H9 (cell line): ENCODE results near the gene NBDY. TPM values are rescaled to one million over a fixed set of nuclear protein-coding genes. Genes with fewer than 3 reads are reported as not detected.

Experiments used
- DNase-seq: peaks from one replicate; pipeline ENCODE4 v3.0.0-alpha.2; 2017
- H2AFZ ChIP-seq: one replicate; pipeline ENCODE4 v1.6.1; 2013; ENCODE audit warnings: mild to moderate bottlenecking, low read length, control low read depth, moderate library complexity
- H2AK5ac ChIP-seq: 2 replicates; pipeline ENCODE4 v1.6.1; 2013; ENCODE audit warnings: low read length, control low read depth, mixed read lengths; ENCODE audit not compliant: insufficient read length
- H2BK120ac ChIP-seq: one replicate; pipeline ENCODE4 v1.6.1; 2013; ENCODE audit warnings: low read depth, mild to moderate bottlenecking, low read length, control low read depth, inconsistent platforms; ENCODE audit not compliant: poor library complexity, severe bottlenecking
- H2BK12ac ChIP-seq: 2 replicates; pipeline ENCODE4 v1.6.1; 2013; ENCODE audit warnings: low read length, control low read depth, mixed read lengths, low read depth; ENCODE audit not compliant: insufficient read length
- H2BK15ac ChIP-seq: 2 replicates; pipeline ENCODE4 v1.6.1; 2013; ENCODE audit warnings: low read depth, low read length, control low read depth
- H2BK20ac ChIP-seq: one replicate; pipeline ENCODE4 v1.6.1; 2013; ENCODE audit warnings: low read depth, mild to moderate bottlenecking, low read length, control low read depth, inconsistent platforms; ENCODE audit not compliant: poor library complexity, severe bottlenecking
- H2BK5ac ChIP-seq: 2 replicates; pipeline ENCODE4 v1.6.1; 2013; ENCODE audit warnings: low read length, control low read depth, mixed read lengths; ENCODE audit not compliant: insufficient read length
- H3K14ac ChIP-seq: 2 replicates; pipeline ENCODE4 v1.6.1; 2013; ENCODE audit warnings: low read length, control low read depth; ENCODE audit not compliant: insufficient read depth
- H3K18ac ChIP-seq: 2 replicates; pipeline ENCODE4 v1.6.1; 2013; ENCODE audit warnings: low read depth, mild to moderate bottlenecking, mixed read lengths, low read length, control low read depth; ENCODE audit not compliant: insufficient read length
- H3K23ac ChIP-seq: 2 replicates; pipeline ENCODE4 v1.6.1; 2013; ENCODE audit warnings: low read length, control low read depth, mixed read lengths, low read depth; ENCODE audit not compliant: insufficient read length
- H3K23me2 ChIP-seq: 2 replicates; pipeline ENCODE4 v1.6.1; 2013; ENCODE audit warnings: low read depth, mild to moderate bottlenecking, mixed read lengths, low read length, control low read depth; ENCODE audit not compliant: insufficient read length, poor library complexity, severe bottlenecking
- H3K27ac ChIP-seq: 2 replicates; pipeline ENCODE4 v1.5.1; 2013; ENCODE audit warnings: low read length, control low read depth, mixed read lengths, low read depth; ENCODE audit not compliant: insufficient read length
- H3K27me3 ChIP-seq: 2 replicates; pipeline ENCODE4 v1.6.1; 2013; ENCODE audit warnings: low read length, control low read depth, inconsistent platforms; ENCODE audit not compliant: insufficient read depth
- H3K4ac ChIP-seq: 2 replicates; pipeline ENCODE4 v1.6.1; 2013; ENCODE audit warnings: low read depth, mild to moderate bottlenecking, control low read depth, inconsistent platforms, low read length, moderate library complexity
- H3K4me1 ChIP-seq: 2 replicates; pipeline ENCODE4 v1.6.1; 2013; ENCODE audit warnings: low read length, control low read depth, inconsistent platforms; ENCODE audit not compliant: insufficient read depth
- H3K4me2 ChIP-seq: 2 replicates; pipeline ENCODE4 v1.6.1; 2013; ENCODE audit warnings: low read length, control low read depth, mixed read lengths; ENCODE audit not compliant: insufficient read length, insufficient read depth
- H3K56ac ChIP-seq: 2 replicates; pipeline ENCODE4 v1.6.1; 2013; ENCODE audit warnings: low read depth, mild to moderate bottlenecking, mixed read lengths, low read length, control low read depth; ENCODE audit not compliant: insufficient read length
- H3K79me1 ChIP-seq: 2 replicates; pipeline ENCODE4 v1.6.1; 2013; ENCODE audit warnings: low read depth, mild to moderate bottlenecking, moderate library complexity, low read length, control low read depth, inconsistent platforms; ENCODE audit not compliant: insufficient read depth, poor library complexity, severe bottlenecking
- H3K79me2 ChIP-seq: 2 replicates; pipeline ENCODE4 v1.6.1; 2013; ENCODE audit warnings: low read length, control low read depth, inconsistent platforms; ENCODE audit not compliant: insufficient read depth
- H3K9ac ChIP-seq: 2 replicates; pipeline ENCODE4 v1.6.1; 2013; ENCODE audit warnings: low read length, control low read depth, mixed read lengths; ENCODE audit not compliant: insufficient read length; ENCODE audit errors: extremely low read depth
- H3K9me3 ChIP-seq: one replicate; pipeline ENCODE4 v1.6.1; 2013; ENCODE audit warnings: low read depth, low read length, inconsistent platforms; ENCODE audit not compliant: control insufficient read depth
- H3T11ph ChIP-seq: one replicate; pipeline ENCODE4 v1.6.1; 2013; ENCODE audit warnings: mild to moderate bottlenecking, low read length, control low read depth, inconsistent platforms
- H4K20me1 ChIP-seq: one replicate; pipeline ENCODE4 v1.6.1; 2013; ENCODE audit not compliant: control insufficient read depth, insufficient read length, insufficient read depth
- H4K5ac ChIP-seq: 2 replicates; pipeline ENCODE4 v1.6.1; 2013; ENCODE audit warnings: low read depth, mild to moderate bottlenecking, mixed read lengths, low read length, control low read depth; ENCODE audit not compliant: insufficient read length
- H4K8ac ChIP-seq: replicated peaks from 2 replicates; pipeline ENCODE4 v1.6.1; 2013; ENCODE audit warnings: low read length, control low read depth, mixed read lengths, low read depth; ENCODE audit not compliant: insufficient read length
- H4K91ac ChIP-seq: 2 replicates; pipeline ENCODE4 v1.6.1; 2013; ENCODE audit warnings: low read depth, mild to moderate bottlenecking, moderate library complexity, mixed read lengths, low read length, control low read depth; ENCODE audit not compliant: insufficient read length
- H3K27ac Mint-ChIP-seq, 3 experiments: 2 replicates in 2 of 3; 3 replicates in 1 of 3; pipeline ENCODE4 v1.8.0; 2020 to 2021; ENCODE audit warnings: mixed read lengths in 3 of 3, mild to moderate bottlenecking in 1 of 3, moderate library complexity in 1 of 3
- H3K27me3 Mint-ChIP-seq: 2 replicates; pipeline ENCODE4 v1.8.0; 2021; ENCODE audit warnings: low read depth, mild to moderate bottlenecking, moderate library complexity, mixed read lengths
- H3K36me3 Mint-ChIP-seq, 3 experiments: 2 replicates in 2 of 3; 3 replicates in 1 of 3; pipeline ENCODE4 v1.8.0; 2020 to 2021; ENCODE audit warnings: low read depth in 3 of 3, mixed read lengths in 3 of 3; ENCODE audit not compliant: insufficient read depth in 1 of 3
- H3K4me1 Mint-ChIP-seq, 2 experiments: 2 replicates each; pipeline ENCODE4 v1.8.0; 2020; ENCODE audit warnings: mixed read lengths in 2 of 2
- H3K4me3 Mint-ChIP-seq, 2 experiments: 2 replicates in 1 of 2; 3 replicates in 1 of 2; pipeline ENCODE4 v1.8.0; 2020 to 2021; ENCODE audit warnings: mild to moderate bottlenecking in 2 of 2, mixed read lengths in 2 of 2, moderate library complexity in 1 of 2
- H3K9me3 Mint-ChIP-seq, 2 experiments: 2 replicates in 1 of 2; 3 replicates in 1 of 2; pipeline ENCODE4 v1.8.0; 2020; ENCODE audit warnings: mild to moderate bottlenecking in 2 of 2, mixed read lengths in 2 of 2, moderate library complexity in 1 of 2
- CTCF ChIP-seq: fragments of 200-600 bp; sonication (generic); conservative IDR thresholded peaks from 3 replicates; pipeline ENCODE4 v1.8.0; 2021; ENCODE audit warnings: antibody characterized with exemption, mild to moderate bottlenecking
- WGBS: extraction: QIAGEN DNeasy Blood & Tissue Kit; methylation state at CpG from one replicate; pipeline ENCODE4 v1.1.7; 2013; ENCODE audit warnings: missing lambda C conversion rate, low lambda C conversion rate, mixed read lengths; ENCODE audit not compliant: insufficient read length; ENCODE audit errors: extremely low coverage; 5-methylcytosine and 5-hydroxymethylcytosine counted together
- total RNA-seq: library from RNA; stranded (reverse); gene quantifications from 2 replicates; pipeline ENCODE4 v1.2.1, GENCODE V29; 2021

NBDY gene
- total RNA-seq, 1 experiment from 2014 or later, result 62.5 TPM

- no peaks in the 10 kb centered on the region for H3K27me3 ChIP-seq
- no peak overlapping the region for H3K23ac ChIP-seq
- Mint-ChIP-seq H3K4me3 (no peak overlapping the region), H3K36me3 (peaks cover 21 to 36% (median 22%) of the 10 kb centered on the region in 3 experiments; a peak in 6 of 7 replicates), H3K4me1 (no peaks in the 10 kb centered on the region), H3K27ac (0 out of 7 replicates have a peak overlapping the region, but pooled peaks of 1 of the 3 experiments have one; percentile 40), H3K27me3 (no peaks in the 10 kb centered on the region), H3K9me3 (peaks cover 53 to 63% of the 10 kb centered on the region in 2 experiments)
- H3K79me1 ChIP-seq, result no peaks in the 10 kb centered on the region
- H2BK20ac ChIP-seq, result no peak overlapping the region
- no peak overlapping the region for H3K18ac ChIP-seq
- H4K20me1 ChIP-seq, result no peaks in the 10 kb centered on the region
- H2AFZ ChIP-seq, result no peak overlapping the region
- no peak for TF ChIP-seq CTCF
- WGBS, result no CpG with 5 or more reads among the region's 7 CpGs
- DNase-seq, result no peak
- no peak overlapping the region for H4K5ac ChIP-seq
- no peak overlapping the region for H3K56ac ChIP-seq
- H2BK15ac ChIP-seq, result no peak overlapping the region
- H3K4me2 ChIP-seq, result no peak overlapping the region
- H3T11ph ChIP-seq, result no peak overlapping the region
- no peaks in the 10 kb centered on the region for H3K23me2 ChIP-seq
- H3K9me3 ChIP-seq, result no peaks in the 10 kb centered on the region
- H2BK120ac ChIP-seq, result no peak overlapping the region
- H3K14ac ChIP-seq, result no peak overlapping the region
- H2BK12ac ChIP-seq, result no peak overlapping the region
- no peaks in the 10 kb centered on the region for H3K4me1 ChIP-seq
- no peak overlapping the region for H2BK5ac ChIP-seq
- no peak overlapping the region for H3K4ac ChIP-seq
- H3K27ac ChIP-seq, result no peak overlapping the region
- no peak overlapping the region for H4K91ac ChIP-seq
- no peak overlapping the region for H3K9ac ChIP-seq
- no peaks in the 10 kb centered on the region for H3K79me2 ChIP-seq
- no peak overlapping the region for H4K8ac ChIP-seq
- H2AK5ac ChIP-seq, result no peak overlapping the region
Measured at GRCh38 chrX:56757327-56757726, 28.3 kb downstream of the NBDY start.
